ENCODE data around the gene ZNF146. TPM values are rescaled to one million over a fixed set of nuclear protein-coding genes. Genes with fewer than 3 reads are reported as not detected.

Gene ZNF146
- total RNA-seq, 1 donor from 2014 or later = 101 TPM

Other genes starting within 250 kb of the ZNF146 start
- gene SDHAF1, start 219.9 kb upstream of the ZNF146 start, total RNA-seq = 13.3 and 14.4 TPM in 2 replicates
- gene SYNE4, start 206.3 kb upstream of the ZNF146 start, total RNA-seq = 32.8 and 33.2 TPM in 2 replicates
- gene ALKBH6, start 200.9 kb upstream of the ZNF146 start, total RNA-seq = 32.9 and 36.8 TPM in 2 replicates
- 16.2 and 17.9 TPM in 2 replicates for gene CLIP3, start 182.2 kb upstream of the ZNF146 start, total RNA-seq
- gene THAP8, start 160.8 kb upstream of the ZNF146 start, total RNA-seq = 10.1 and 10.4 TPM in 2 replicates
- 9.2 and 10.6 TPM in 2 replicates for gene WDR62, start 160.2 kb upstream of the ZNF146 start, total RNA-seq
- gene OVOL3, start 104.0 kb upstream of the ZNF146 start, total RNA-seq = 0.47 TPM in 1 of 2 replicates, not detected in the other
- gene POLR2I, start 100.2 kb upstream of the ZNF146 start, total RNA-seq = 84.8 and 85.8 TPM in 2 replicates
- 138 and 148 TPM in 2 replicates for gene TBCB, start 99.6 kb upstream of the ZNF146 start, total RNA-seq
- 427 and 435 TPM in 2 replicates for gene CAPNS1, start 75.0 kb upstream of the ZNF146 start, total RNA-seq
- gene COX7A1, start 62.7 kb upstream of the ZNF146 start, total RNA-seq = not detected in 2 replicates
- gene ZNF565, start 441 bp upstream of the ZNF146 start, total RNA-seq = 8.2 and 9.0 TPM in 2 replicates
- gene ZFP14, start 164.1 kb downstream of the ZNF146 start, total RNA-seq = 18.8 and 19.2 TPM in 2 replicates
- gene ZFP82, start 203.5 kb downstream of the ZNF146 start, total RNA-seq = 15.4 and 16.4 TPM in 2 replicates

All from progenitor cell of endocrine pancreas (in vitro differentiated cells).